GM20000 (cell line): ENCODE data around the gene NCEH1.

Source experiments
- DNase-seq: peaks from one replicate; pipeline ENCODE4 v3.0.0; 2012; ENCODE audit warnings: low spot score
- CTCF ChIP-seq: IDR thresholded peaks from 2 replicates; pipeline ENCODE4 v1.5.1; 2012; ENCODE audit warnings: mild to moderate bottlenecking, control low read depth; ENCODE audit errors: extremely low read depth, missing control alignments

NCEH1 gene

GRCh38 chr3:172640751-172641150, 70.1 kb downstream of the NCEH1 start:
- no peak for DNase-seq
- TF ChIP-seq CTCF, result no peak

- peak; percentile 69 for DNase-seq
- TF ChIP-seq CTCF, result no peak
Measured at GRCh38 chr3:172635588-172635987, 75.3 kb downstream of the NCEH1 start.

GRCh38 chr3:172634948-172635347, 75.9 kb downstream of the NCEH1 start:
- TF ChIP-seq CTCF, result no peak
- no peak for DNase-seq

GRCh38 chr3:172630316-172630715, 80.6 kb downstream of the NCEH1 start:
- no peak for DNase-seq
- no peak for TF ChIP-seq CTCF

GRCh38 chr3:172629470-172629869, 81.4 kb downstream of the NCEH1 start:
- no peak for TF ChIP-seq CTCF

GRCh38 chr3:172627057-172627809, 83.6 kb downstream of the NCEH1 start:
- no peak for DNase-seq
- no peak for TF ChIP-seq CTCF

More at GRCh38 chr3:172629470-172629869, 81.4 kb downstream of the NCEH1 start:
- no peak for DNase-seq

- DNase-seq, result no peak
- TF ChIP-seq CTCF, result no peak
Measured at GRCh38 chr3:172626021-172626640, 84.7 kb downstream of the NCEH1 start.
